ENCODE measurements around the gene BRI3.
"Not testable (repeated sequence)": the region's sequence is repeated elsewhere in the genome, so short reads cannot be mapped to it uniquely, and the experiment has no call there.

BRI3 gene

DNA sequence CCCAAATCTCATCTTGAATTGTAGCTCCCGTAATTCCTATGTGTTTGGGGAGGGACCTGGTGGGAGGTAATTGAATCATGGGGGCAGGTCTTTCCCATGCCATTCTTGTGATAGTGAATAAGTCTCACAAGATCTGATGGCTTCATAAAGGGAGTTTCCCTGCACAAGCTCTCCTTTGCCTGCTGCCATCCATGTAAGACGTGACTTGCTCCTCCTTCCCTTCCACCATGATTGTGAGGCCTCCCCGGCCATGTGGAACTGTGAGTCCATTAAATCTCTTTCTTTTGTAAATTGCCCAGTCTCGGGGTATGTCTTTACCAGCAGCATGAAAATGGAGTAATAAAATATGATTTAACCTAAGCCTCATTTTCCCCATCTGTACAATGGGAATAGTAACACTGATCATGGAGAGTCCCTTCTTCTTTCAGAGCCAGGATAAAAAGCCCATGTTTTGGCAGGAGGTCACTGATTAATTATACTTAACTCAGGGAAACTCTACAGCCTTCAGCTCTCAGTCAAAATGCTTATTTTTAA, 34.6 kb downstream of the BRI3 start:
- H3K4me1 ChIP-seq (ENCODE audit: insufficient read depth, low read length); H3K36me3 ChIP-seq (ENCODE audit: insufficient read depth, low read length); H3K27me3 ChIP-seq (ENCODE audit: insufficient read depth, low read length); H3K4me3 ChIP-seq (ENCODE audit: low read length); H2AFZ ChIP-seq (ENCODE audit: low read depth, low read length); H3K9me3 ChIP-seq (ENCODE audit: low read length): not testable (repeated sequence)

DNA sequence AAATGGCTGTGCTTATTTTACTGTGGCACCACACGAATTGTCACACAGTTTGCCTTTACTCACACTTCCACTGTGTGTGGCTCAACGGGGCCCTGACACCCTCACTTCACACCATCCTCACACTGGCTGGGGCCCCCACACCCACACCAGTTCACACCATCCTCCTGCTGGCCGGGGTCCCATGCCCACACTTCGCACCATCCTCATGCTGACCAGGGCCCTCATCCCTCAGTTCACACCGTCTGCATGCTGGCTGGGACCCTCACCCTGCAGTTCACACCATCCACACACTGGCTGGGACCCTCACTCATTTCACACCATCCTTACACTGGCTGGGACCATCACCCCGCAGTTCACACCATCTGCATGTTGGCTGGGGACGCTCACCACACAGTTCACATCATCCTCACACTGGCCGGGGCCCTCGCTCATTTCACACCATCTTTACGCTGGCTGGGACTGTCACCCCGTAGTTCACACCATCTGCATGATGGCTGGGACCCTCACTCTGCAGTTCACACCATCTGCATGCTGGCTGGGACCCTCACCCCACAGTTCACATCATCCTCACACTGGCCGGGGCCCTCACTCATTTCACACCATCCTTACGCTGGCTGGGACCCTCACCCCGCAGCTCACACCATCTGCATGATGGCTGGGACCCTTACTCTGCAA, 36.0 kb downstream of the BRI3 start:
- no peak overlapping the region for H3K4me3 ChIP-seq (ENCODE audit: low read length)
- no peaks in the 10 kb centered on the region for H3K4me1 ChIP-seq (ENCODE audit: insufficient read depth, low read length)
- H3K36me3 ChIP-seq (ENCODE audit: insufficient read depth, low read length): no peaks in the 10 kb centered on the region
- no peak overlapping the region for H2AFZ ChIP-seq (ENCODE audit: low read depth, low read length)
- no peaks in the 10 kb centered on the region for H3K27me3 ChIP-seq (ENCODE audit: insufficient read depth, low read length)
- no peaks in the 10 kb centered on the region for H3K9me3 ChIP-seq (ENCODE audit: low read length)

DNA sequence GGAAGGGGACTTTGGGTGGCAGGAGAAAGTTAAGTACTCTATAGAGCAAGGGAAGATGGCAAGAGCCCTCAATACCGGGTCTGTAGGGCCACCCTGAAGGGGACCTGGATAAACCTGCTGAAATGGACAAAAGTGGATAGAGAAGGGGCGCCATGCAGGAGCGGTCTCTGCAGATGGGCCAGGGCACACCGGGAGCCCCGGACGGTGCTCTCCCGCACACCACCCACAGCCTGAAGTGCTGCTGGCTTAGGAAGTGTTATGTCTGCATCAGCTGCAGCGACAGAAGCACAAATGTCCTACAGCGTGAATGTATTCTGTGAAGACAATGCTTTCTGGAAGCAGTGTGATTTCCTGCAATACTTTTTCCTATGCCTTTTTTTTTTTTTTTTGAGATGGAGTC, 37.7 kb downstream of the BRI3 start:
- H3K9me3 ChIP-seq (ENCODE audit: low read length): no peaks in the 10 kb centered on the region
- H3K36me3 ChIP-seq (ENCODE audit: insufficient read depth, low read length): no peaks in the 10 kb centered on the region
- no peak overlapping the region for H2AFZ ChIP-seq (ENCODE audit: low read depth, low read length)
- no peak overlapping the region for H3K4me3 ChIP-seq (ENCODE audit: low read length)
- H3K4me1 ChIP-seq (ENCODE audit: insufficient read depth, low read length): no peaks in the 10 kb centered on the region
- H3K27me3 ChIP-seq (ENCODE audit: insufficient read depth, low read length): no peaks in the 10 kb centered on the region

DNA sequence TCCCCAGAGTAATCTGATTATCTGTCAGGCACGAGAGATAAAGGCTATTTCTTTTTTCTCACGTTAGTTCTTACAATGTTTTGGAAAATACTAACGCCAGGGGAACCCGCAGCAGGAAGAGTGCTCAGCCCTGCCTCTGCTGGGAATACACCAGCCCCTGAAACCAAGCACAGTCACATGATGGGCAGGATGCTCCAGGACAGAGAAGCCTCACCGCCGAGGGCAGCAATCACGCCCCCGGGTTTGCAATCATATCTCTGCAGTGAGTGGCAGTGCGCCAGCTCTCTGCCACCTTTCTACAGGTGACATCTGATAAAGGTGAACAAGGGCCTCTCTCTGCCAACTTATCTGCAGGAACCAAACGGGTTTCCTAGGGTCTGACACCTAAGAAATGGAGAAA, 39.8 kb downstream of the BRI3 start:
- Histone ChIP-seq H3K4me1 (ENCODE audit: insufficient read depth, low read length) (no peaks in the 10 kb centered on the region), H3K36me3 (ENCODE audit: insufficient read depth, low read length) (no peaks in the 10 kb centered on the region), H3K4me3 (ENCODE audit: low read length) (no peak overlapping the region), H2AFZ (ENCODE audit: low read depth, low read length) (no peak overlapping the region), H3K27me3 (ENCODE audit: insufficient read depth, low read length) (no peaks in the 10 kb centered on the region), H3K9me3 (ENCODE audit: low read length) (no peaks in the 10 kb centered on the region)

DNA sequence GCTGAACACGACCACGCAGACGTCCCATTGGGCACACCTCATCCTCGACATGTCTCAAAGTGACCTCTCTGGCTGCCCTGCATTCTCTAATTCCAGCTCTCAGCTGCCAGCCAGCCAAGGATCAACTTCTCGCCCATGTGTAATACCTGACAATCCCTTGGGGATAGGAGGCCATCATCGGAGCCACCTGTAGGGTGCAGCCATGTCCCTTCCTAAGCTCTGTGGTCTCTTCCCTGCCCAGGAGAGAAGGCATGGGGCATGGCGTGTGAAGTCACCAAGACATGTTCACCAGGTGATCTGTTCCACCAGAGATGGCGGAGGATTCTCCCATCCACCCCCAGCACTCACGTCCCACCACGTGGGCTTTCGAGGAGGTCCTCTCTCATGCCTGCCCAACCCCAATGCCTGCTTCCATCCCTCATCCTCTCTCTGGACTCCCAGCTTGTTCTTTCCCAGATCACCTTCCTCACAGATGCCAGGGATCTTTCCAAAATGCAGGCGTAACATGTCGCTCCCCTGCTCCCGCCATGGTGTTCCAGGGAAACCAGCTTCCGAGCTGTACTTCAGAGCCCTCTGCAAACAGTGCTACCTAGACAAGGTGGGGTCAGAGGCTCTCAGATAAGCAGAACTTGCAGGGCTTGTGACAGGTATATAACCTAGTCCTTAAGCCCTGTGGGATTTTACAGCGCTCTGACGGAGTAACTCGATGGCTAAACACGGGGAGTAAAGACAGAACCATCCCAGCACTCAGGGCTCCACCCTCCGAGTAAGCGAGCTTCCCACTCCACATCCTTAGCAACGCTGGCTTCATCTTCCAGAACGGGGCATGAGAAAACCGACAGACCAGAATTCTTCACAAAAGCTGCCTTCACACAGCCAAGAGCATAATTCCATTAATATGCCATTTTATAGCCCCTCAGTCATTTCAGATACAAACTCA, 41.1 kb downstream of the BRI3 start:
- H3K36me3 ChIP-seq (ENCODE audit: insufficient read depth, low read length): no peaks in the 10 kb centered on the region
- H3K4me1 ChIP-seq (ENCODE audit: insufficient read depth, low read length): no peaks in the 10 kb centered on the region
- no peak overlapping the region for H3K4me3 ChIP-seq (ENCODE audit: low read length)
- no peaks in the 10 kb centered on the region for H3K9me3 ChIP-seq (ENCODE audit: low read length)
- H2AFZ ChIP-seq (ENCODE audit: low read depth, low read length): no peak overlapping the region
- no peaks in the 10 kb centered on the region for H3K27me3 ChIP-seq (ENCODE audit: insufficient read depth, low read length)

DNA sequence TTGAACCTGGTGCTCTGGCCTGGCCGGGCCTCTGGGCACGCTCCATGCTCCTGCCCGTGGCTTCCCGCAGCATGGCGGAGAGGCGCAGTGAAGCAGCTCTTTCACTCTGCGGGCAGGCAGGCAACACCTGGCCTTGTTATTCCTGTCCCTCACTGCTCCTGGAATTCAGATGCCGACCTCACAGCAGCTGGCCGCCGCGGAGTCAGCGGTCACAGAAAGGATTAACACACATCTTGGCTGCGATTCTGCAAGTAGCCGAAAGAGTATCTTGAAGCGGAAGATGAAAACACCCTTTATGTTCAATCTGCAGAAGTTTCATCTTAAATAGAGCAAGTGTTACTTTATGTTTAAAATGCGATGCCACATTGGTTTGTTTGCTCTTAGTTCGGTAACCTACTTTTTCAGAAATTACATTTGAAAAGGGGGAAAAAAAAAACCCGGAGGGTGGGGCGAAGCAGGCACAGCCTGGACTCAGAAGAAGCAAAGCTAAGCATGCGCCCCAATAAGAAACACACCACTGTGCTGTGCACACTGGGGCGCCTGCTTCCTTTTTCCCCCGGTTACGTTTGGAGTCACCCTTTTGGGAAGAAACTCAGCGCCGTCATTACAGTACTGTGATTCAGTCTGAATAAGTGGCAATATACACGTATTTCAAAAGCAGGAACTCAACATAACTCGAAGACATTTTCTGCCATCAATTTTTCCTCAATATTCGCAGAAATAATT, 42.3 kb downstream of the BRI3 start:
- no peaks in the 10 kb centered on the region for H3K27me3 ChIP-seq (ENCODE audit: insufficient read depth, low read length)
- no peaks in the 10 kb centered on the region for H3K4me1 ChIP-seq (ENCODE audit: insufficient read depth, low read length)
- H3K9me3 ChIP-seq (ENCODE audit: low read length): no peaks in the 10 kb centered on the region
- no peak overlapping the region for H3K4me3 ChIP-seq (ENCODE audit: low read length)
- H2AFZ ChIP-seq (ENCODE audit: low read depth, low read length): no peak overlapping the region
- no peaks in the 10 kb centered on the region for H3K36me3 ChIP-seq (ENCODE audit: insufficient read depth, low read length)

DNA sequence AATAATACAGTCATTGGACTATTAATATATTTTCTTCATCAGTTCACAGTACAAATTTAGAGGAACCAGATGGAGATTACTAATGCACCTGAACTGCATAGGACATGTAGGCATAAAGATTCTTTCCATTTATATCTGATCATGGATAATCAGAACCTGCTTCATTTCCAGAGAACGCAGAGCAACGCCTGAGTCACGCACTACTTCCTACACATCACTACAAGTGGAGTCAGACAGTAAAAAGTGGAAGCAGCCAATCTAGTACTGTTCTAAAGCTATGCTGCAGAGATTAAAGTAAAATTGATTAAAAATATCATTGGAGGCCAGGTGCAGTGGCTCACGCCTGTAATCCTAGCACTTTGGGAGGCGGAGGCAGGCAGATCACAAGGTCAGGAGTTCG, 43.3 kb downstream of the BRI3 start:
- Histone ChIP-seq H3K4me1 (ENCODE audit: insufficient read depth, low read length) (no peaks in the 10 kb centered on the region), H3K4me3 (ENCODE audit: low read length) (no peak overlapping the region), H3K36me3 (ENCODE audit: insufficient read depth, low read length) (no peaks in the 10 kb centered on the region), H3K27me3 (ENCODE audit: insufficient read depth, low read length) (no peaks in the 10 kb centered on the region), H3K9me3 (ENCODE audit: low read length) (no peaks in the 10 kb centered on the region), H2AFZ (ENCODE audit: low read depth, low read length) (no peak overlapping the region)

DNA sequence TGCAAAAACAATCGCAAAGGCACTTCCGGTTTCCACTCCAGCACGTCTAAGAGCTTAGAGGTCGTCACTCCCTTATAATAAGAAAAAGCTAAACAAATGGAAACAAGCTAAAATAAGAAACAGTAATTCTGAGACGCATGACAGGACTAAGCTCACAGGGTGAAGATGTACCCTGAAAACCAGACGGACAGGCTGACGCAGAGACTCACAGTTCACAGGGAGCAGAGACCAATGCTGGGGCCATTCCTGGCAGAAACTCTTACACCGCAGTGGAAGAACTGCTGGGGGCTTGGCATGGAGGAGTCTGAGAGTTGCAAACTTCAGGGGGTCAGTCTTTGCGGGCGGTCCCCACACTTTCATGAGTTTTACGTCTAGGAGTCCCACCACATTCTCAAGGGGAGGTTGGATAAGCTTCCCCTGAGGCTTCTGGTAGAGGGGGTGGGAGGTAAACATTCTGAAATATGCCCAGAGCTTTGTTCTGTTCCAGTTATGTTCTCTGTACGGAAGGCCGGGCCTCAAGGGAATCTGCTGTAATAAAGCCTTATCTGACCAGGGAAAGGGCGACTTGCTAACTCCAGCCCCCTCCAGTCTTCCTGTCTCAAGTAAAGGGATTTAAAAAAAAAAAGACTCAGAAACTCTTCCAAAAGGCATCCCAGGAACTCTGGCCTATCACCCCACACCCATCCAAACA, 47.8 kb downstream of the BRI3 start:
- no peaks in the 10 kb centered on the region for H3K27me3 ChIP-seq (ENCODE audit: insufficient read depth, low read length)
- no peaks in the 10 kb centered on the region for H3K9me3 ChIP-seq (ENCODE audit: low read length)
- H3K36me3 ChIP-seq (ENCODE audit: insufficient read depth, low read length): no peaks in the 10 kb centered on the region
- no peaks in the 10 kb centered on the region for H3K4me1 ChIP-seq (ENCODE audit: insufficient read depth, low read length)
- no peak overlapping the region for H2AFZ ChIP-seq (ENCODE audit: low read depth, low read length)
- no peak overlapping the region for H3K4me3 ChIP-seq (ENCODE audit: low read length)

DNA sequence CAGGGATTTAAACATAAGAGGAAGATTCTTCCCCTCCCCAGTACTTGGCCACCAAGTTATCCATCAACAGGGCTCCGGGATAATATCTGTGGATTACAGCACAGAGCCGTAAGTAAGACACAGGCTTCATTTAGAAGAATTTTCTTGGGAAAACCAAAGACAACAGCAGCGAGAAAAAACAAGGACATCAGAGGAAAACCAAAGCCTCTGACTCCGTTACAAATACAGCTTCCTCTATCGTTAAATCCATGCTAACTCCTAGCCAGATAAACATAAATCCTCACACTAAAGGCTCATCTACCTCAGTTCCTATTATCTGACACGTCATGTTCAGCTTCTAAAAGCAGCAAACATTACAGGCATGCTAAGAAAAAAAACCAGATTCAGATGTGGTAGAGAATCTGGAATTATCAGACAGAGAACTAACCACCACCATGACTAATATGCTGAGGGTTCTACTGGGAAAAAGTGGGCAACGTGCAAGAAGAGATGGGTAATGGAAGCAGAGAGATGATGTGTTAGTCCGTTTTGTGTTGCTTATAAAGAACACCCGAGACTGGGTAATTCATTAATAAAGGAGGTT, 48.4 kb downstream of the BRI3 start:
- Histone ChIP-seq H3K4me3 (ENCODE audit: low read length) (no peak overlapping the region), H3K27me3 (ENCODE audit: insufficient read depth, low read length) (no peaks in the 10 kb centered on the region), H3K4me1 (ENCODE audit: insufficient read depth, low read length) (no peaks in the 10 kb centered on the region), H3K36me3 (ENCODE audit: insufficient read depth, low read length) (no peaks in the 10 kb centered on the region), H3K9me3 (ENCODE audit: low read length) (no peaks in the 10 kb centered on the region), H2AFZ (ENCODE audit: low read depth, low read length) (no peak overlapping the region)

DNA sequence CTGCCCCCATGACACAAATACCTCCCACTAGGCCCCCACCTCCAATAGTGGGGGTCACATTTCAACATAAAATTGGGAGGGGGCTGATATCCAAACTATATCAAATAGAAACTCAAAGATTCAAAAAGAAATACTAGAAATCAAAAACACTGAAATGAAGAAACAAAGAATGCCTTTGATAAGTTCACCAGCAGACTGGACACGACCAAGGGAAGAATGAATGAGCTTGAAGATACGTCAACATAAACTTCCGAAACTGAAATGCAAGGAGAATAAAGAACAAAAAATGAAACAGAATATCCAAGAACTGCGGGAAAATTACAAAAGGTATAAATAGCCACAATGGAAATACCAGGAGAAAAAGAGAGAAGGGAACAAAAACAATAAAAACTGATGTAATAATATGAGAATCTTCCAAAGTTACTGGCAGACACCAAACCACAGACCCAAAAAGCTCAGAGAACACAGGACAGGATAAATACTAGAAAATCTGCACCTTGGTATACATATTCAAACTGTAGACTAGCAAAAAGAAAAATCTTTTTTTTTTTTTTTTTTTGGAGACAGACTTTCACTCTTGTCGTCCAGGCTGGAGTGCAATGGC, 49.5 kb downstream of the BRI3 start:
- H3K9me3 ChIP-seq (ENCODE audit: low read length): no peaks in the 10 kb centered on the region
- H2AFZ ChIP-seq (ENCODE audit: low read depth, low read length): no peak overlapping the region
- H3K27me3 ChIP-seq (ENCODE audit: insufficient read depth, low read length): no peaks in the 10 kb centered on the region
- H3K4me1 ChIP-seq (ENCODE audit: insufficient read depth, low read length): no peaks in the 10 kb centered on the region
- no peaks in the 10 kb centered on the region for H3K36me3 ChIP-seq (ENCODE audit: insufficient read depth, low read length)
- no peak overlapping the region for H3K4me3 ChIP-seq (ENCODE audit: low read length)

DNA sequence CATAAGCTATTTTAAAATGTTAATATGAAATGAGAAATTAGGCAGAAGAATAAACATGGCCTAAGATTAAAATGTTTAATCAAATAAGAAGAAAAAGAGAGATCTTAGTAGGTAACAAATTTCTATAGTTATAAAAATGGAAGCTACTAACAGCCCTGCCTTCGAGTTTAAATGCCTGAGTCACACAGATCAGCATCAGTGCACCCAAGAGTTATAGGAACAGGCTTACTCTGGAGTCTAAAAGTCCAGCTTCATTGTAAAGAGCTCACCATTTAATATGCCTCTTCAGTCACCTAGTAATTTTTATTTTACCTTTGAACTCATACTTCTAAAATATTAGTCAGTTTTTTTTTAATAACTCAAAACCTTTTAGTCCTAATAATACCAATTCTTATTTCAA, 52.6 kb downstream of the BRI3 start:
- Histone ChIP-seq H3K4me3 (ENCODE audit: low read length) (no peak overlapping the region), H2AFZ (ENCODE audit: low read depth, low read length) (no peak overlapping the region), H3K4me1 (ENCODE audit: insufficient read depth, low read length) (no peaks in the 10 kb centered on the region), H3K36me3 (ENCODE audit: insufficient read depth, low read length) (no peaks in the 10 kb centered on the region), H3K27me3 (ENCODE audit: insufficient read depth, low read length) (no peaks in the 10 kb centered on the region), H3K9me3 (ENCODE audit: low read length) (no peaks in the 10 kb centered on the region)

DNA sequence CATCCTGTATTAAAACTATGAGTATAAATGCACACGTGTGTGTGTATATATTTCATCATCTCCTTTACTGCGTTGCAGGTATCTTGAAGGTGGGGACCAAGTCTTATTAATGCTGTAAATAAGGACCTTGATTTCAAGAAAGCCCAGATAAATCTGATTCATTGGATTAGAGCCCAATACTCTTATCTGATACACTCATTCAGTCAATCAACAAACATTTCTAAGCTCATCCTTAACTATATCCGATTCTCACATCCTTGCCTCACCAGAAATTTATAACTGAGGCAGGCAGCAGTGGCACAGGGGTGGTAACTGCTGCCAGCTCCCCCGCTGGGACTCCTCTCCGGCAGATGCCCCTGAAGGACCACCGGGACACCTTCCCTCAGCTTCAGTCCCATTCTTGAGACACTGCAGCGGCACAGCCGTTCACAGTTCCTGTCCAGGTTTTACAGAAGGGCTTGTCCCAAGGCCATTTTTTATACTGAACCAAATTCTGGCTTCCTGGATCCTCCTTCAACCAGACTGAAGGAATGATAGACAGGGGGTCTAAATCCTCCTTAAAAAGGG, 54.0 kb downstream of the BRI3 start:
- H3K4me3 ChIP-seq (ENCODE audit: low read length): no peak overlapping the region
- H3K9me3 ChIP-seq (ENCODE audit: low read length): no peaks in the 10 kb centered on the region
- H2AFZ ChIP-seq (ENCODE audit: low read depth, low read length): no peak overlapping the region
- no peaks in the 10 kb centered on the region for H3K4me1 ChIP-seq (ENCODE audit: insufficient read depth, low read length)
- no peaks in the 10 kb centered on the region for H3K27me3 ChIP-seq (ENCODE audit: insufficient read depth, low read length)
- H3K36me3 ChIP-seq (ENCODE audit: insufficient read depth, low read length): no peaks in the 10 kb centered on the region

Data from neuron (in vitro differentiated cells).